Measurements from ENCODE around the gene TRAPPC14. TPM values are rescaled to one million over a fixed set of nuclear protein-coding genes. Genes with fewer than 3 reads are reported as not detected.

TRAPPC14 gene
- total and polyA plus RNA-seq, 2 of the 8 experiments (the other 6 are each of a cell fraction or from before 2014, with no cell fraction given): 11.9 to 22.1 TPM

- peak overlapping the region in 3 of 4 experiments; percentile 9 to 91 (median 24); a peak in 4 of 7 replicates for H3K9ac ChIP-seq (replicated peaks in 1 of 4; ENCODE audit: extremely low read depth in 1 of 4, low read depth in 3 of 4, low read length in 3 of 4)
- H3K27me3 ChIP-seq (replicated peaks in 1 of 4; ENCODE audit: control insufficient read depth in 3 of 4, extremely low read depth in 1 of 4, insufficient read depth in 3 of 4, low read length in 3 of 4): peaks cover 0 to 11% (median 0%) of the 10 kb centered on the region in 4 experiments; a peak in 2 of 7 replicates
- peak overlapping the region; percentile 74 to 90 for H3K4me2 ChIP-seq (ENCODE audit: insufficient read depth in 1 of 2, low read depth in 2 of 2, low read length in 2 of 2)
- ChIA-PET POLR2A (ENCODE audit: partially characterized antibody) (interaction anchor here (0.6 to 4.1 kb wide), 20 partner anchors 8 to 53 kb away, joined by 3 to 68 read pairs (median 4); partner anchors contain the start of genes AP4M1, GAL3ST4, GPC2 and LAMTOR4), CTCF (ENCODE audit: partially characterized antibody) (interaction anchor here (0.5 to 9.0 kb wide), 10 partner anchors 17 to 214 kb away, joined by 3 to 108 read pairs (median 4); partner anchors contain the start of genes AP4M1, GAL3ST4, GPC2 and LAMTOR4)
- peak overlapping the region; percentile 84 to 90 (median 88) for H3K4me3 ChIP-seq (ENCODE audit: extremely low read depth in 1 of 4, insufficient read depth in 2 of 4, low read depth in 3 of 4, low read length in 4 of 4)
- no peak overlapping the region; the same call in 1 of the 2 replicates for H2BK12ac ChIP-seq (ENCODE audit: low read depth, low read length)
- H2BK5ac ChIP-seq (ENCODE audit: low read depth, low read length): no peak overlapping the region
- H3K18ac ChIP-seq (ENCODE audit: extremely low read depth, low read length): peak overlapping the region; percentile 75
- no peak overlapping the region for H2BK120ac ChIP-seq (replicated peaks; ENCODE audit: low read depth, low read length)
- peak overlapping the region; percentile 91 for H3K4ac ChIP-seq (replicated peaks; ENCODE audit: insufficient read length, low read depth, low read length)
- 0 out of 2 replicates have a peak overlapping the region, but pooled peaks have one; percentile 73 for H4K8ac ChIP-seq (ENCODE audit: extremely low read depth, insufficient read depth, low read length)
- H4K5ac ChIP-seq (ENCODE audit: insufficient read length, low read depth, low read length): no peak overlapping the region
- peak overlapping the region; percentile 4; the same call in 1 of the 2 replicates for H2AFZ ChIP-seq (ENCODE audit: low read length)
- H3K9me3 ChIP-seq (ENCODE audit: insufficient read depth in 2 of 2, low read depth in 1 of 2, low read length in 1 of 2): no peaks in the 10 kb centered on the region
- H3K56ac ChIP-seq (replicated peaks; ENCODE audit: insufficient read length, low read depth, low read length): peak overlapping the region; percentile 10
- no peak for TF ChIP-seq FOSL1 (IDR thresholded peaks at IDR 0.05; ENCODE audit: insufficient read depth, low read depth, low read length)
- peak; percentile 20; the same call in 1 of the 2 replicates for TF ChIP-seq POLR2AphosphoS5 (IDR thresholded peaks at IDR 0.05; ENCODE audit: low read depth, low read length)
- peak; percentile 24 for TF ChIP-seq ASH2L (IDR thresholded peaks at IDR 0.05; ENCODE audit: low read length)
- TF ChIP-seq E2F6 (IDR thresholded peaks at IDR 0.05): 0 out of 2 replicates have a peak, but pooled peaks have one; percentile 16
- TF ChIP-seq TEAD4 (IDR thresholded peaks at IDR 0.05; ENCODE audit: low read depth, low read length): no peak
- peaks cover 8% of the 10 kb centered on the region; the same call in 1 of the 2 replicates for H3K23me2 ChIP-seq (ENCODE audit: low read depth, low read length)
- no peak for FAIRE-seq
- H3K23ac ChIP-seq (ENCODE audit: insufficient read length): no peak overlapping the region
- H3K14ac ChIP-seq (ENCODE audit: insufficient read length): no peak overlapping the region
- H2BK20ac ChIP-seq (ENCODE audit: low read length): no peak overlapping the region
- no peaks in the 10 kb centered on the region for H4K20me1 ChIP-seq (replicated peaks in 1 of 2; ENCODE audit: control insufficient read depth in 1 of 2, insufficient read depth in 2 of 2, low read length in 2 of 2)
- peak overlapping the region; percentile 98 for H4K91ac ChIP-seq (replicated peaks; ENCODE audit: insufficient read length, low read length)
- WGBS, 2 experiments (ENCODE audit: extremely low coverage in 1 of 2, insufficient coverage in 1 of 2, insufficient read length in 1 of 2, insufficient replicate concordance in 2 of 2, low coverage in 1 of 2, low lambda C conversion rate in 2 of 2, missing lambda C conversion rate in 1 of 2): 11% methylated on average over 26 of the region's 37 CpGs; no CpG with 5 or more reads in 1 of the 2 experiments
- H3K27ac ChIP-seq (ENCODE audit: low read depth, low read length): no peak overlapping the region
- no peaks in the 10 kb centered on the region for H3K79me2 ChIP-seq (ENCODE audit: control insufficient read depth in 1 of 2, insufficient read depth in 2 of 2, low read length in 2 of 2)
- no peak overlapping the region for H2AK5ac ChIP-seq (ENCODE audit: low read depth, low read length)
- H2BK15ac ChIP-seq (ENCODE audit: low read length): no peak overlapping the region; the same call in 1 of the 2 replicates
- peak in 1 of 2 experiments; percentile 66 for DNase-seq (ENCODE audit: low read depth in 1 of 2, low spot score in 2 of 2)
- peaks cover 0 to 8% (median 0%) of the 10 kb centered on the region in 4 experiments; a peak in 2 of 7 replicates for H3K4me1 ChIP-seq (replicated peaks in 1 of 4; ENCODE audit: control insufficient read depth in 3 of 4, insufficient read depth in 4 of 4, low read length in 3 of 4)
- H3K36me3 ChIP-seq (ENCODE audit: control insufficient read depth in 2 of 4, insufficient read depth in 4 of 4, low read length in 3 of 4): no peaks in the 10 kb centered on the region
- H3K79me1 ChIP-seq (ENCODE audit: low read depth, low read length): no peaks in the 10 kb centered on the region
Observed at GRCh38 chr7:100127866-100128636, 30.5 kb downstream of the TRAPPC14 start.

Measured in H1 (cell line).